ENCODE results near the gene ABLIM1. TPM values are rescaled to one million over a fixed set of nuclear protein-coding genes. Genes with fewer than 3 reads are reported as not detected.

Gene ABLIM1
- total RNA-seq, 1 donor from 2014 or later: 103 TPM

DNA sequence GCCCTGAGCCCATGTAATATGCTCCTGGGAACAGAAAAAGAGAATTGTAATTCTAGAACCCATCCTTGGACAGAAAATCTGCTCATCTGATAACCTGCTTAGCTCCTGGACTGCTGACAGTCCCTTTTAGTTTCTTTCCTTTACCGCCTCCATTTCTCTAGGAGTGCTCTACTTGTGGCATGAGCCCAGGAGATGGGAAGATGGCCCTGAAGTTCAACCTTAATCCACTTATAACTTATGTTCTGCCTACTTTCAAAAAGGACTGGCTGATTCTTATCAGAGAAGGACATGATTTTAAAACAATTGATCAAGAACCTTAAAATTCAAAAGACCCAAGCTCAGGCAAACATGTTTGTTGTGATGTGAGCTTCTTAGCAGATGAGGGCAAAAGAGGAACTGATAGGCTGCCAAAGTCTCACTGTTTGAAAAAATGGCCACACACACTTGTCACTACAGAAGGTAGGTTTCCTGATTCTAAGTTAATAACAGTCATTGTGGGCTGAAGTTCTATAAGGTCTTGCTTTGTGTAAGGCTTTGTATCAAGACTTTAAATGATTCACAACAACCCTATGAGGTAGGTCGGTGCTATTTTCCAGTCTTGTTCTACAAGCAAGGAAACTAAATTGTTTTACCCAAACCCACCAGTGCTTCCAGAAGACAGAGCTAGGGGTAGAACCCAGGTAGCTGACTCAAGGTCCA, 159.5 kb downstream of the ABLIM1 start:
- no peak for DNase-seq (ENCODE audit: low spot score)

DNA sequence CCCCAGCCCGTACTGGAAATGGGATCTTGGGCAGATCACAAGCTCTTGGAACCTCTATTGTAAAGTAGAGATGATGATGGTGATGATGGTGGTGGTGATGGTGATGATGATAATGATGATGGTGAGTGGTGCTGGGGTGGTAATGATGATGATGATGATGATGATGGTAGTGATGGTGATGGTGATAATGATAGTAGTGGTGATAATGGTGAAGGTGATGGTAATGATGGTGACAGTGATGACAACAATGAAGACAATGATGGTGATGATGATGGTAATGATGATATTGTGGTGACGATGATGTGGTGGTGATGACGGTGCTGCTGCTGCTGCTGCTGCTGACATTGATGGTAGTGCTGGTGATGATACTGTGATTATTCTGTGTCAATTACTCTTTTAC, 162.8 kb downstream of the ABLIM1 start:
- DNase-seq (ENCODE audit: low spot score): no peak

DNA sequence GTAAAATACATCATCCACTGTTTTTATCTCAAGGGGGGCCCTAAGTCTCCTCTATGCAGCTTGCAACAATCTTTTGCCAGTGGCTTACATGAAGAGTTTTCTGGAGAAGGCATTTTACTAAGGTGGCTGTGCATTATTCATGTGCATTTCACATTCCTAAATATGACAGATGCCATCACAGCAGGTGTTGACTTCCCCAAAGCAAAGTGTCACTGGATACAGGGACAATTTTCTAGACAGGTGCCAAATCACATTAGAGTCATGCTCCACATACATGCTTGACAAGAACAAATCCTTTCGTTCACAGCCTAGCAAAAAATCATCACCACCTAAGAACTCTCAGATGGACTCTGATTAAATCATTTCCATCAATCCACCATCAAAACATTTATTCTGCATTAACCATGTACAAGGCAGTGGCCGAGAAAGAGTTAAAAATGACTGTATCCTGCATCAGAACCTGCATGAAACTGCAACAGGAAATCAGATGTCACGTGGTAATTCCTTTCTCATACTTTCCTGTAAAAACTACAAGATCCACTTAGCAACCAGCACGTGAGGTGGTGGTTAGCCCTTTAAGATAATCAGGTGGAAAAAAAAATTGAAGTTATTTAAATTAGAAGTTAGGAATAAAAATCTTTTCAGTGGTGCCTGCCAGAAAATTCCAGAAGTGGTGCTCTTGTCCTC, 165.6 kb downstream of the ABLIM1 start:
- no peak for DNase-seq (ENCODE audit: low spot score)

DNA sequence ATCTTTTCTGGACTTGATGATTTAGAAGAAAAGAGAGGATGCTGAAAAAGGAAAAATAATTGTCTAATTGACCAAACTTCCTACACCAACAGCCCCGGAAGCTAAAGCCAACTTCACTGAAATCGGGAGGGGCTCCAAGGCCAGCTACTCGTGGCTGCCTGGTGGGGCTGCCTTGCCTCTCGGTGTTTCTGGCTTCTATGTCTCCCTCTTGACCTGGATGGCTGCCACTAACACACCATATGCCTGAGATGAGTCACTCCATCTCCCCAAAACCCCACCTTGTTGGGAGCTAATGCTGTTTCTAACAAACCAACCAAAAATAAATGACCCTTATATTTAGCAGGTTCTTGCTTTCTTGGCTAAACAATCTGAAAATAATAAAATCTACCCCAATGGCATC, 166.1 kb downstream of the ABLIM1 start:
- no peak for DNase-seq (ENCODE audit: low spot score)

DNA sequence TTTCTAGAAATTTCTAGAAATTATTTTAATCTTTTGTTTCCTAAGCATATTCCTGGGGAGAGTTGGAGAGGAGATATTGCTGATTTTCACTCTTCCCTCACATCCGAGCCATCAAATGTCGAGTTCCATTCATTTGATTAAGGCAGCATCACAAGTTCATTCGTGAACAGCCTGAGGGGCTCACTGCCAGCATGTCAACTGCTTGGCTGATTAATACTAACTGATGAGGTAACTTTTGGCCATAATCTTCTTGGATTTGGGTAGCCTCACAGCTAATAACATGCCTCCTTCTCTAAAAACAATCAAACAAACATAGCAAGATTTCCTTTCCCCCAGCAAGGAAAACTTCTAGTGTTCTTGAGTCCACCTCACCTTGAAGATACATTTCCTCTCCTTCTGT, 166.7 kb downstream of the ABLIM1 start:
- DNase-seq (ENCODE audit: low spot score): no peak

DNA sequence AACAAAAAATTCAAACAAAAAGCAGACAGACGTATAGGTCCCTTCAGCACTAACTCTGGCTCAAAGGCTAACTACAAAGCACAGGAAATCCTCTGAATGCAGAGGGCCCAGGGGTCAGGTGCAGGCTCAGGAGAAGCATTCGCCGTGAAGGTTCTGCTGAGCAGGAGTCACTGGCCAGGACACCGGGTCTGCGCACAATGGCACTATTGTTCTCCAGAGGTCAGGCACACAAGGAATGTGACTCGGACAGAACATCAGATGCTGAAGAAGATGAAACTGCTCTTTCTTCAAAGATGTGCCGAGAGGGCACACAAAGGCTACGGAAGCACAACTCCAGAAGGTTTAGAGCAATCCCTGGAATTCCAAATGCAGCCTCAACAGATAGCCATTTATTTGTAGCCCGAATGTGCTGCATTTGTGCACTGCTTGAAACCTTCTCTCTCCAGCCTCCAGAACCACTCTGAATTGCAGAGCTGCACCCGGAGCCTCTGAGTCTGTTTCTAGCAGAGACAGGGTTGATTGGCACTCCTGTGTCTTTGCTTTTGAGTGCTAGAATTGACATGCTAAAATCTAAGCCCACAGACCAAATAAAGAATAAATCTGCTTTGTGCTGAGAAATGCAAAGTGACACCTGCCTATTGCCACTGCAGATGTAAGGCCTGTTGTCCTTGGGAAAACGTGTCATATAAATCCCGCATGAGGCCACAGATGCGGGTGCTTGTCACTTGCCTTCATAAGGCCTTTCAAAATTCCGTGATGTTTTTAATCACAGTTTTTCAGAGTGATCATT, 168.4 kb downstream of the ABLIM1 start:
- DNase-seq (ENCODE audit: low spot score): no peak

DNA sequence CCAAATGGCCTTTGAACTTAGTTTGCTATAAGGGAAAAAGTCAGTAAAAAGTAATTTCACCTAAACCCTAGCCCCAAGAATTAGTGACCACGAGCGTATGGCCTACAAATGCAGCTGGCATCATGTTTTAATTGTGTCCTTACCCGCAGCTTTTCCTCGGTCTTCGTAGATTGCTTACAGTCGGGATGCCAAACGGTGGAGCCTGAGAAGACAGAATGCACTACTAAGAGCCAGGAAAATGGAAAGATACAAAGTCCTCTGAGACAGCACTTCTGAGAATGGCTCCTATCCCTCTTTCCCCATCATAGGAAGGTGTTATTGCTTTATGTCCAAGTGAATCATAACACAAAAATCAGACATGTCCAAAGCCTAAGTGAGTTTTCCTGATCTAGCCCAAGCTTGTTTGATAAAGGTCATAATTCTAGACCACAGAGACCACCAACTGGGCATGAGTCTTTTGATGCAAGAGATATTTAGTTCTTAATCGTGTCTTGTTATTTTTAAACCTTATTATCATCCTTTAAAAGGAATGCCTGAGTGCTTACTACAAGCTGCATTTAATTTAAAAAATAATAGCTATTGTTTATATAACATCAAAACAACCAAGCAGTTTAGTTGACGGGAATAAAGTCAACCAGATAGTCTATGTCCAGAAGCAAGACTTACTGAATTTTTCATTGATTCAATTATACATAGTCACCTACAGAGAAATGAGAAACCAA, 170.1 kb downstream of the ABLIM1 start:
- no peak for DNase-seq (ENCODE audit: low spot score)

DNA sequence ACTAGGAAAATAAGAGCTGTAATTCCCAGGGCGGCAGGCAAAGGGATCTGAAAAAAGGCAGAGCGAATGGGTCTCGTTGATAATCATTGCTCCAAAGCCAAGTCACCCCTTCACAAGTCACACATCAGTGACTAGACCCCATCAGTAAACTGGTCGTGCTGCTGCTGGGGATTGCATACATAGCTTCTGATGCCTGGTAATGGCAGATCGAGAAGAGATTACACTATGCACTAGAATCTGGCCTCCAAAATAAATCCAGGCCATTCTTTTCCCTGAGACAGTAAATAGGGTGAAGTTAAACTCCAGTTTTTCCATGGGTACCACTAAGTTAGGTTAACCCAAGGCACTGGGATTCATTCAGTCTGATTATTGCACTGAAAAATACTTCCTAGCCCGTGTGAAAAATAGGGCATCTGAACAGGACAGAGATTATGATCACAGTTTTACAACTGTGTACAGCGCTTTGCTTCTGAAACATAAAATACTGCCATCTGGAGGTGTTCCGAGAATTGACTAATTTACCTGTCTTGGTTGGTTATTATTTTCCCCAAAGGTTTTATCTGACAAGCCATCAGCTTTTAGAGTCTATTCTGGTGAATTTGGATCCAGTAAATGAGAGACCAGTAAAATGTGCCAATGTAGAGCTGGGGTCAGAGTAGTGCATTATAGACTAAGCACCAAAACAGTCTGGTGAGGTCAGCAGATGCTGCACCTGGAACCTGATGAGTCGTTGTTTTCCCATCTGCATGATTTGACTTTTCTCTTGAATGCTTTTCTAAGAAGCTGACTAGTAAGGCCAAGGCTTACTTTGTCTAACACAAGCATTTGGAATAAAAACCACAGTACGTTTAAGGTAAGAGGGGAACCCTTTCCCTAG, 170.9 kb downstream of the ABLIM1 start:
- no peak for DNase-seq (ENCODE audit: low spot score)

DNA sequence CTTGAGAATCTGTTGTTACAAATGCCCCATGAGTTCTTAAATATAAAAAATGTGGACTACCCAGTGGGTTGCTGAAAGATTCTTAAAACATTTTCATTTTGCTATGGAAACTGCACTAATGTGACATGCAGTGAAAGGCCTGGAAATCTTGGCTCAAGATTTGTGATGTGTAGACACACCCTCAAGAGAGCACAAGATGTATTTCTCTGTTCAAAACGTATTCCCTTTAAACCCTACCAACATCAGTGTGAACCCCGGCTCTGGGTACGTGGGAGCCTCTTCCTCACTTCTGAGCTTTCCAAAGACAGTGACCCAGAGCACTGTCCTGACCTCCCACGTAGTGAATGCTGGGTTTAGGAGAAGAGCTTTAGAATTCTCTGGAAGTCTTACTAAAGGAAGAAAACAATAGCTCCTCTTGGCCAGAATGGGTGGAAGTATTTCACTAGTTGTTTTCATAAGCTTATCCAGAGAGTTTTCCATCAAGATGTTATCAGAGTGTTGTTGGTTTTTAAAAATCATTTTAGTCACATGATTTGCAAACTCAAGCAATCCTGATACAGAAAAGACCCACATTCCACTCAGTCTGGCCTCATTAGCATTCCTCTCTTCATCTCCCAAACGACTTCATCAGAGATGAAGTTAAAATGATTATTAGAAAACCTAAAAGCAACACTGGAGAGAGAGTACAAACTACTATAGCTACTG, 172.2 kb downstream of the ABLIM1 start:
- DNase-seq (ENCODE audit: low spot score): no peak

DNA sequence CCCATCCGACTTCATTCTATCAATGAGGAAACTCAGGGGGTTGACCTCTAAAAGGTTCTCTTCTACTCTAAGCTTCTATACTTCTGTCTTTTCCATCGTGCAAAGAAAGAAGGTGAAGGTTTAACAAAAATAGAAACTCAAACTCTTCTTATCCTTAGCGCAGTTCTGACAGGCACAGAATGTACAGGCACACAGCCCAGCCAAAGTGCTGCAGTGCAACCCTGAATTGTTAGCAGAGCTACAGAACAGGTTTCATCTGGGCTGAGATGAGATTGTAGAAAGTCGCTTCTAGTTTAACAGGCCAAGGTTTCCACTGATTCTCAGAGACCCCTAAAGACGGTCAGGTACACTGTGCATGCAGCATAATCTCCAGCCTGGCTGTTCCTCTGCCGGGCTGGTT, 174.5 kb downstream of the ABLIM1 start:
- no peak for DNase-seq (ENCODE audit: low spot score)

DNA sequence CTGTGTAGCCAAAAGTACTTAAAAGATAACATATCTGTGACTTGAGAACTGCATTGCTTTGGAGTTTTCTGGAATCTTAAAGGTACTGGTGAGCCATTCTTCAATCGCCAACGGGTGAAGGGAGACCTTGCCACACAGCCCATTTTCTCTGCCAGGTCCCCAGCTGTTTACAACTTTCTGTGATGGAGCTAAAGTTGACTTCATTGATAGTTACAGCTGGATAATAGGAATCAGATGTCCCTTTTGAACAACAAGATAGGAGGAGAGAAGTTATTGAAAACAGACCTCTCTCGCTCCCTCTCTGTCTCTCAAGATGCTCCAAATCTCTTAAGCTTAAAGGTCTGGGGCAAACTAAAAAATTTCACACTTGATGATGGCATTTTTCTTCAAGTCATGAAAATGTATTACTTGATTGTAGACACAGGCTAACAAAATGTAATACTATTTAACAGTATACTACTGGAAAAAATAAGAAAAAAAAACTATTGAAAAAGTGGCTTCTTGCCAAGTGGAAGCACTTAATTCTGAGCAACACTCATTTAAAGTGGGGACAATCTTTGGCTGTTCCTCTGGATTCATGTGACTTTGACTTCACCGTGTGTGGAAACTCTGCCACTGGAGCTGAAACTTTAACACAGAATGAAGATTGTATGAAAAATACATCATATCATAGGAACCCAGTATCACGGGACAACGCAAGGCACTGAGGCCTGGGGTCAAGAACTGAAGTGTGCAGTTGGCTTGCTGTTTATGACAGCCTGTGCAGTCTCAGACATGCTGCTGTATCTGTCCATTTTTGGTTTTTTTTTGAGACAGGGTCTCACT, 175.4 kb downstream of the ABLIM1 start:
- DNase-seq (ENCODE audit: low spot score): no peak

DNA sequence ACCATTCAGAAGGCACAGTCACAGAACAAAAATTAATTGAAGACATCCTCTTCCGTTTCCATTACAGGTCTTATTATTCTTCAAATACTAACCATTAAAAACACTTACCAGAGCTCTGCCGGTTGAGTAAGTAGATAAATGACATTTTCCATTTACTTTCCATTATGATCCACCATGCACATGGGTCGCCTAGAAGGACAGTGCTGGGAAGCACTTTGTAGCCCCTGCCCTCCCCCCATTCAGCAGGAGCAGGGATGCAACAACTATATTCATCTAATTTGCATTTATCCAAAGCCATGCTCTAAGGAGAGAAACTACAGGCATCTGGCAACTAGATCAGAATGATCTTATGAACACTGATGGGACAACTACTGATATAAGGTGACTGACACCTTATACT, 177.0 kb downstream of the ABLIM1 start:
- DNase-seq (ENCODE audit: low spot score): no peak

DNA sequence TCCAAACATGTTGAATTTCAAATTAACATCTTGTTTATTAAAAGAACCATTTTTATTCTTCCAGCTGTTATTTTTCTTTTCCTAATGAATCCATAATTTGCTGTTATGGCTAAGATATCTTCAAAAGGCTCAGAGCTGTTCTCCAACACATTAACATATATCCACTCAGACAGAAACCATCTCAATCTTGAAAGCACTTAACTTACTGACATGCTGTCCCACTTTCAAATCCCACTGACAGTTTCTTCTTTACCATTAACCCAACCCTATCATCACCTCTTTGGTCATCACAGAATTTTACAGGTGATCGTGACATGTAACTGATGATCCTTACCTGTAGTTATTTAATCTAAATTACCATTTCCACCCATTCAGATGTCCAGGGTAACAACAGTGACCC, 178.2 kb downstream of the ABLIM1 start:
- DNase-seq (ENCODE audit: low spot score): no peak

DNA sequence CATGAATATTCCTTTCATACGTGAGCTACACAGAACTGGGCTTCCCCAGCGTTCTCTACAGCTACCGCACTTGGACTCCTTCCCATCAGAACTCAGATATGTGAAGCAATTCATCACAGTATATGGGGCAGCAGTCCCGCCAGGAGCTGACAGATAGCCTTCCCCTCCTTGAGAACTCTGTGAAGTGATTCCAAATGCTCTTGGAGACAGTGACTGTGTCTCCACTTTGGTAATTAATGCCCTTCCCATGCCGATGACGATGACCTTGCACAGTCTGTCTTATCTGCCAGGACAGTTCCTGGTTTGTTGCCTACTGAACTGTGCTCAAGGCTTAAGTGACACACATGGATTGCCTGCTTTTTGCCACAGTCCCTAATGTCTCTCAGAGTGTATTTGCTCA, 178.8 kb downstream of the ABLIM1 start:
- no peak for DNase-seq (ENCODE audit: low spot score)

DNA sequence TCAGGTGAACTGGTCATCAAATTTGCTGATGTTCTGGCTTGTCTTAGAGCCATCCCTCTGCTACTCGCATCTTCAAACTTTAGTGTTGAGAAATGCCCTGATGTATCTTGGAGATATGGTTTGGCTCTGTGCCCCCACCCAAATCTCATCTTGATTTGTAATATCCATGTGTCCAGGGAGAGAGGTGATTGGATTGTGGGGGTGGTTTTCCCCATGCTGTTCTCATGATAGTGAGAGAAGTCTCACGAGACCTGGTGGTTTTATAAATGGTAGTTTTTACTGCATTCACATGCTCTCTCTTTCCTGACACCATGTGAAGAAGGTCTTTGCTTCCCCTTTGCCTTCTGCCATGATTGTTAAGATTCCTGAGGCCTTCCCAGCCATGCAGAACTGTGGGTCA, 179.8 kb downstream of the ABLIM1 start:
- DNase-seq (ENCODE audit: low spot score): no peak

DNA sequence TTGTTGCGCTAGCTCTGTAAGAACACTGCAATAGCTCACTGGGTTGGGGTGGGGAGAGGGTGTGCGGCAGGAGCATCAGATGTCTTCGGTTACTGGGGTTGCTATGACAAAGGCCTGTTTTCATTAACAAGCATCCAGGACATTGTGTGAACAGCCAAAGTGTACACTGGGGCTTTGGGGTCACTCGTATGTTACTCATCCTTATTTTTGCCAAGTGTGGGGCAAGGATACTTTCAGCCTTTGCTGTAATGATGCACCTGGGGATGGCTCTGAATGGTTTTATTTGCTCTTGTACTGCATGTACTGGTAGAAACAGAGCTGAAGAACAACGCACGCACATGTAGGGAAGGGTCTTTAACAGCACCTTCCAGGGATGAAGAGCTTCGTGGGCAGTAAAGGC, 180.8 kb downstream of the ABLIM1 start:
- no peak for DNase-seq (ENCODE audit: low spot score)

DNA sequence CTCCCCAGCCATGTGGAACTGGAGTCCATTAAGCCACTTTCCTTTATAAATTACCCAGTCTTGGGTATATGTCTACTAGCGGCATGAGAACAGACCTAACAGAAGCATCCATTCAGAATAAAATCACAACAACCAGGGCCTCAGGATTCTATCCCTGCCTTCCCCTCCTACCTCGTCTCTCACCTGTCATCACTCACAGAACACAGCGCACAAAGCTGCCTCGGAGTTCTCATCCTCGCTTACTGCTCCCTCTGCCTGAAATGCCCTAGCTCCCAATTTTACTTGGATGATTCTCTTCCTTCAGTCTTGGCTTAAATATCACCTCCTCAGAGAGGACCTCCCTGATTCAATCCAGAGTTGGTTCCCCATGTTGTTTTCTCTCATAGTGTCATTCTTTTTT, 183.1 kb downstream of the ABLIM1 start:
- DNase-seq (ENCODE audit: low spot score): no peak

DNA sequence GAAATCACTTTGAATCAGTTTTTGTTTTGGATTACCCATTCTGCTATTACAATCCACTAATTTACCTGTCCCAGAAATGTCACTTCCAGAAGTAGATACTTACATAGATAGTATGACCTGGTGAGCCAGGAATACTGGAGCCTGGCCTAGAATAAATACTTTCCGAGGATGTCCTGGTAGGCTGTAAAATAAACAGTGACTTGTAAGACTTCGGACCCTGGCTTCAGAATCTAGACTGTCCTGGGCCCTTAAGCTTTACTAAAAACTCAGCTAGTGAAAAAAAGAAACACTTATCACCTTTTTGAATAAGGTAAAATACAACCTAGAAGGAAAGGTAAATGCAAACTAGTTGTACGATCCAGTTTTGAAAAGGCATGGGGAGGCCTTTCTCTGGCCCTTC, 184.3 kb downstream of the ABLIM1 start:
- DNase-seq (ENCODE audit: low spot score): no peak

DNA sequence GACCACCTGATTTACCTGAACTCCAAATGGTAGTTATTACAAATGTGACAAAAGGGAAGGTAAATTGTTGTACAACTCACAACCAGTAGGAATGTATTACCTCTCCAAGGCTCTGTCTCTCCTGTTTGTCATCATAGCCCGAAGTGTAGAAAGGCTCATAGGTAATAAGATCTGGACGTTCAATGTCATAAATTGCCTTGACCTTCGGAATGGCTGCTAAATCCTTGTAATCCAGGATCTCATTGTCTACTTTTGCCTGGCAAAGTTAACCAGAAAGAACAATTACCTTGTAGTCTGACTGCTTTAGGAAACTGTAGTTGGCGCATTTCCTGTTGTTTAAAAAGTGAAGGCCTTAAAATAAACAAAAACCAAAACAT, 185.2 kb downstream of the ABLIM1 start:
- no peak for DNase-seq (ENCODE audit: low spot score)
